Neural progenitor cell (in vitro differentiated cells): ENCODE measurements around the gene SPTBN4. TPM values are rescaled to one million over a fixed set of nuclear protein-coding genes. Genes with fewer than 3 reads are reported as not detected.
A peak's percentile ranks its signal among the peaks of the same experiment; 100 is the strongest.

Experiments
- DNase-seq: peaks from one replicate; pipeline ENCODE4 v3.0.0-alpha.2; 2016; ENCODE audit warnings: low spot score
- H2AFZ ChIP-seq: fragments of 200-600 bp; sonication (generic); replicated peaks from 2 replicates; pipeline ENCODE4 v1.6.1; 2016; ENCODE audit warnings: antibody characterized with exemption
- H3F3A ChIP-seq: fragments of 200-600 bp; sonication (generic); 2 replicates; pipeline ENCODE4 v1.6.1; 2016; ENCODE audit warnings: antibody characterized with exemption, low read depth
- H3K27ac ChIP-seq: fragments of 200-600 bp; sonication (generic); 2 replicates; pipeline ENCODE4 v1.5.1; 2016; ENCODE audit warnings: mild to moderate bottlenecking
- H3K27me3 ChIP-seq: fragments of 200-600 bp; sonication (generic); 2 replicates; pipeline ENCODE4 v1.6.1; 2016; ENCODE audit warnings: mild to moderate bottlenecking, moderate library complexity
- H3K36me3 ChIP-seq: fragments of 200-600 bp; sonication (generic); 2 replicates; pipeline ENCODE4 v1.5.1; 2016
- H3K4me1 ChIP-seq: fragments of 200-600 bp; sonication (generic); 2 replicates; pipeline ENCODE4 v1.6.1; 2016; ENCODE audit warnings: mixed run types
- H3K4me2 ChIP-seq: fragments of 200-600 bp; sonication (generic); 2 replicates; pipeline ENCODE4 v1.6.1; 2016
- H3K4me3 ChIP-seq: fragments of 200-600 bp; sonication (generic); 2 replicates; pipeline ENCODE4 v1.5.1; 2016
- H3K79me2 ChIP-seq: fragments of 200-600 bp; sonication (generic); 2 replicates; pipeline ENCODE4 v1.6.1; 2016; ENCODE audit warnings: low read depth
- H3K9ac ChIP-seq: fragments of 200-600 bp; sonication (generic); 2 replicates; pipeline ENCODE4 v1.6.1; 2016
- H3K9me3 ChIP-seq: fragments of 200-600 bp; sonication (generic); 2 replicates; pipeline ENCODE4 v1.5.1; 2016; ENCODE audit warnings: low read depth
- H4K20me1 ChIP-seq: fragments of 200-600 bp; sonication (generic); 2 replicates; pipeline ENCODE4 v1.6.1; 2016; ENCODE audit warnings: low read depth
- H3K27ac Mint-ChIP-seq: 3 replicates; pipeline ENCODE4 v1.8.0; 2021; ENCODE audit warnings: mixed read lengths
- H3K27me3 Mint-ChIP-seq: 2 replicates; pipeline ENCODE4 v1.8.0; 2022; ENCODE audit warnings: low read depth, mild to moderate bottlenecking, inconsistent platforms, moderate library complexity, mixed read lengths; ENCODE audit not compliant: insufficient read depth
- H3K36me3 Mint-ChIP-seq: 3 replicates; pipeline ENCODE4 v1.8.0; 2021; ENCODE audit warnings: mixed read lengths
- H3K4me1 Mint-ChIP-seq: 3 replicates; pipeline ENCODE4 v1.8.0; 2021; ENCODE audit warnings: mixed read lengths
- H3K4me3 Mint-ChIP-seq: 3 replicates; pipeline ENCODE4 v1.8.0; 2021; ENCODE audit warnings: mild to moderate bottlenecking, moderate library complexity, mixed read lengths
- H3K9me3 Mint-ChIP-seq: 3 replicates; pipeline ENCODE4 v1.8.0; 2020; ENCODE audit warnings: mixed read lengths
- CTCF ChIP-seq: fragments of 200-600 bp; sonication (generic); IDR thresholded peaks from 2 replicates; pipeline ENCODE4 v1.5.1; 2017; ENCODE audit warnings: antibody characterized with exemption, mild to moderate bottlenecking
- EZH2 ChIP-seq: fragments of 200-600 bp; sonication (generic); IDR thresholded peaks from 2 replicates; pipeline ENCODE4 v1.6.1; 2017; ENCODE audit warnings: antibody characterized with exemption, mild to moderate bottlenecking, moderate library complexity
- EZH2phosphoT487 ChIP-seq: fragments of 200-600 bp; sonication (generic); IDR thresholded peaks from 2 replicates; pipeline ENCODE4 v1.6.1; 2017; ENCODE audit warnings: antibody characterized with exemption
- total RNA-seq: library from RNA; depleted of rRNA; stranded (reverse); fragments of >200 nt; gene quantifications from 2 replicates; pipeline ENCODE4 v1.2.3, GENCODE V29; 2015; ENCODE audit warnings: low replicate concordance

Gene SPTBN4
- total RNA-seq, 1 donor from 2014 or later = 2.5 TPM

GRCh38 chr19:40609561-40610395 lies 143.0 kb downstream of the SPTBN4 start:
- peaks cover 43% of the 10 kb centered on the region for H3K27me3 Mint-ChIP-seq
- H2AFZ ChIP-seq = no peak overlapping the region
- H3K27ac ChIP-seq = no peak overlapping the region
- no peaks in the 10 kb centered on the region for H3K79me2 ChIP-seq
- peaks cover 83% of the 10 kb centered on the region for H3K27me3 ChIP-seq
- H3K27ac Mint-ChIP-seq = no peak overlapping the region
- H3K9me3 ChIP-seq = no peaks in the 10 kb centered on the region
- peaks cover 43% of the 10 kb centered on the region for H4K20me1 ChIP-seq
- H3F3A ChIP-seq = peaks cover 45% of the 10 kb centered on the region
- peaks cover 18% of the 10 kb centered on the region for H3K4me1 ChIP-seq
- H3K36me3 Mint-ChIP-seq = peaks cover 30% of the 10 kb centered on the region
- DNase-seq = peak; percentile 94
- no peak overlapping the region for H3K9ac ChIP-seq
- TF ChIP-seq EZH2phosphoT487 (peak; percentile 41), EZH2 (no peak), CTCF (no peak)
- H3K4me1 Mint-ChIP-seq = peaks cover 38% of the 10 kb centered on the region
- H3K9me3 Mint-ChIP-seq = peaks cover 5% of the 10 kb centered on the region
- peak overlapping the region; percentile 85 for H3K4me2 ChIP-seq
- peak overlapping the region; percentile 52 for H3K4me3 ChIP-seq
- no peaks in the 10 kb centered on the region for H3K36me3 ChIP-seq
- peak overlapping the region; percentile 51 for H3K4me3 Mint-ChIP-seq

GRCh38 chr19:40610396-40611064 lies 143.7 kb downstream of the SPTBN4 start:
- peaks cover 41% of the 10 kb centered on the region for H3F3A ChIP-seq
- H2AFZ ChIP-seq = no peak overlapping the region
- no peak overlapping the region for H3K27ac ChIP-seq
- H4K20me1 ChIP-seq = peaks cover 36% of the 10 kb centered on the region
- peak overlapping the region; percentile 85 for H3K4me2 ChIP-seq
- H3K9me3 Mint-ChIP-seq = peaks cover 5% of the 10 kb centered on the region
- H3K27ac Mint-ChIP-seq = no peak overlapping the region
- H3K4me1 Mint-ChIP-seq = peaks cover 39% of the 10 kb centered on the region
- H3K27me3 Mint-ChIP-seq = peaks cover 43% of the 10 kb centered on the region
- H3K27me3 ChIP-seq = peaks cover 75% of the 10 kb centered on the region
- peak; percentile 43 for DNase-seq
- peaks cover 33% of the 10 kb centered on the region for H3K36me3 Mint-ChIP-seq
- H3K4me3 ChIP-seq = peak overlapping the region; percentile 52
- TF ChIP-seq CTCF (no peak), EZH2 (no peak), EZH2phosphoT487 (no peak)
- peaks cover 3% of the 10 kb centered on the region for H3K36me3 ChIP-seq
- peak overlapping the region; percentile 51 for H3K4me3 Mint-ChIP-seq
- no peaks in the 10 kb centered on the region for H3K9me3 ChIP-seq
- peaks cover 18% of the 10 kb centered on the region for H3K4me1 ChIP-seq
- H3K79me2 ChIP-seq = no peaks in the 10 kb centered on the region
- H3K9ac ChIP-seq = no peak overlapping the region

- H4K20me1 ChIP-seq = peaks cover 30% of the 10 kb centered on the region
- DNase-seq = no peak
- H3K27ac ChIP-seq = no peak overlapping the region
- TF ChIP-seq CTCF (no peak), EZH2 (no peak), EZH2phosphoT487 (no peak)
- H3K36me3 Mint-ChIP-seq = peaks cover 33% of the 10 kb centered on the region
- H3K36me3 ChIP-seq = peaks cover 5% of the 10 kb centered on the region
- peaks cover 40% of the 10 kb centered on the region for H3K27me3 Mint-ChIP-seq
- peaks cover 12% of the 10 kb centered on the region for H3K4me1 ChIP-seq
- H3K4me2 ChIP-seq = no peak overlapping the region
- no peak overlapping the region for H3K4me3 Mint-ChIP-seq
- no peaks in the 10 kb centered on the region for H3K79me2 ChIP-seq
- H3K27me3 ChIP-seq = peaks cover 70% of the 10 kb centered on the region
- H3K9me3 ChIP-seq = no peaks in the 10 kb centered on the region
- H3K4me3 ChIP-seq = no peak overlapping the region
- no peak overlapping the region for H2AFZ ChIP-seq
- H3F3A ChIP-seq = peaks cover 35% of the 10 kb centered on the region
- H3K4me1 Mint-ChIP-seq = peaks cover 33% of the 10 kb centered on the region
- no peak overlapping the region for H3K27ac Mint-ChIP-seq
- peaks cover 5% of the 10 kb centered on the region for H3K9me3 Mint-ChIP-seq
- no peak overlapping the region for H3K9ac ChIP-seq
Observed at GRCh38 chr19:40611096-40611495, 144.3 kb downstream of the SPTBN4 start.
